ENCODE measurements around the gene G6PC3.

DNA sequence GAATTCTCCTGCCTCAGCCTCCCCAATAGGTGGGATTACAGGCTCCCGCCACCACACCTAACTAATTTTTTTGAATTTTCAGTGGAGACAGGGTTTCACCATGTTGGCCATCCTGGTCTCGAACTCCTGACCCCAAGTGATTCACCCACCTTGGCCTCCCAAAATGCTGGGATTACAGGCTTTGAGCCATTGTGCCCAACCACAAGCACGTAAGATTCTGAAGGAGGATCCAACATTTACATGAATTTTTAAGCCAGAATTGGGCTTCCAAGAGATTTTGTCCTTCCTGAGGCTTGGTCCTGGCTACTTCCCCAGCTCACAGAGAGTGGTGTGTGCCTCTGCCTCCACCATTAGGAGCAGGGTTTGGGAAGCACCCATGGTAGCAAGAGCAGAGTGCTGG is 11.1 kb downstream of the G6PC3 start:
- TF ChIP-seq ZNF70 (CRISPR knock-in tag; IDR thresholded peaks at IDR 0.05) (no peak), ZNF565 (CRISPR knock-in tag; conservative IDR thresholded peaks at IDR 0.05; ENCODE audit: low read depth) (no peak), RARB (CRISPR knock-in tag; IDR thresholded peaks at IDR 0.05) (no peak), ZFP30 (CRISPR knock-in tag; IDR thresholded peaks at IDR 0.05) (no peak), BACH2 (CRISPR knock-in tag; IDR thresholded peaks at IDR 0.05; ENCODE audit: borderline replicate concordance) (no peak), ZFP3 (CRISPR knock-in tag; IDR thresholded peaks at IDR 0.05) (no peak), ZNF8 (CRISPR knock-in tag; IDR thresholded peaks at IDR 0.05) (no peak)

Measured in SK-N-SH treated with all-trans-retinoic acid at 6 μM for 48 hours (cell line).